HepG2 (cell line): ENCODE data around the gene MED19.

Experiments
- CBX5 ChIP-seq: sonication (generic); formaldehyde crosslinking; IDR thresholded peaks from 2 replicates; pipeline ENCODE4 v1.4.0; 2020; ENCODE audit warnings: missing genetic modification reagents, borderline replicate concordance
- FOSL2 ChIP-seq: sonication (generic); formaldehyde crosslinking; IDR thresholded peaks from 2 replicates; pipeline ENCODE4 v1.4.0; 2020; ENCODE audit warnings: missing genetic modification reagents
- NFIC ChIP-seq: IDR thresholded peaks from 2 replicates; pipeline ENCODE4 v1.6.1; 2012; ENCODE audit warnings: mild to moderate bottlenecking, low read length, inconsistent platforms
- RAD21 ChIP-seq: fragments of 450-650 bp; formaldehyde crosslinking; IDR thresholded peaks from 2 replicates; pipeline ENCODE4 v1.5.0; 2020; ENCODE audit warnings: mild to moderate bottlenecking
- ZFP36L2 ChIP-seq: sonication (generic); formaldehyde crosslinking; IDR thresholded peaks from 2 replicates; pipeline ENCODE4 v1.4.0; 2020; ENCODE audit warnings: missing genetic modification reagents
- ZNF501 ChIP-seq: sonication (generic); formaldehyde crosslinking; IDR thresholded peaks from 2 replicates; pipeline ENCODE4 v1.5.1; 2020; ENCODE audit warnings: mild to moderate bottlenecking, moderate library complexity, missing genetic modification reagents
- ZNF672 ChIP-seq: sonication (generic); formaldehyde crosslinking; IDR thresholded peaks from 2 replicates; pipeline ENCODE4 v1.8.1; 2022; ENCODE audit warnings: missing genetic modification reagents
- ZNF772 ChIP-seq: sonication (generic); formaldehyde crosslinking; IDR thresholded peaks from 2 replicates; pipeline ENCODE4 v1.5.0; 2020; ENCODE audit warnings: mild to moderate bottlenecking, missing genetic modification reagents
- TF ChIP-seq, protein P1 (sequence below): sonication (generic); formaldehyde crosslinking; IDR thresholded peaks from 2 replicates; pipeline ENCODE4 v1.5.0; 2020; ENCODE audit warnings: mild to moderate bottlenecking, missing genetic modification reagents, moderate library complexity
- TF ChIP-seq, protein P2 (sequence below): sonication (generic); formaldehyde crosslinking; IDR thresholded peaks from 2 replicates; pipeline ENCODE4 v1.8.0; 2022; ENCODE audit warnings: low read depth, missing genetic modification reagents
- TF ChIP-seq, protein P3 (sequence below): sonication (generic); formaldehyde crosslinking; IDR thresholded peaks from 2 replicates; pipeline ENCODE4 v1.8.1; 2022; ENCODE audit warnings: mild to moderate bottlenecking, missing genetic modification reagents
- TF ChIP-seq, protein P4 (sequence below): sonication (generic); formaldehyde crosslinking; IDR thresholded peaks from 2 replicates; pipeline ENCODE4 v1.8.0; 2022; ENCODE audit warnings: mild to moderate bottlenecking, missing genetic modification reagents, moderate library complexity

DNA sequence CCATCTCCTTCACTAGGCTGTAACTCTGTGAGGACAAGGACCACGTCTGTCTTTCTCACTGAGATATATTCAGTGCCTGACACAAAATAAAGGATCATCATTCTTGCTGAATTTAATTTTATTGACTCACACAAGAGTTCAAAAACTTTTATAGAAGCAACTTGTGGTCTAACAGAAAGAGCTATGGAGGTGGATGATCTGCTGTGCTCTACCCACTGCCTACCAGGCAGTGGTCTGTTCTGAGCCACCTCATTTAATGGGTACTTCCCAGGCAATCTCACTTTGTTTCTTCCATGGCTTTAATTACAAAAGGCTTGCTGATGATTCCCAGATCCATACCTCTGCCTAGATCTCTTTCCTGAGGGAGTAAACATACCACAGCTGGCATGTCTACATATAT lies 34.9 kb upstream of the MED19 start:
- TF ChIP-seq, protein P1, sequence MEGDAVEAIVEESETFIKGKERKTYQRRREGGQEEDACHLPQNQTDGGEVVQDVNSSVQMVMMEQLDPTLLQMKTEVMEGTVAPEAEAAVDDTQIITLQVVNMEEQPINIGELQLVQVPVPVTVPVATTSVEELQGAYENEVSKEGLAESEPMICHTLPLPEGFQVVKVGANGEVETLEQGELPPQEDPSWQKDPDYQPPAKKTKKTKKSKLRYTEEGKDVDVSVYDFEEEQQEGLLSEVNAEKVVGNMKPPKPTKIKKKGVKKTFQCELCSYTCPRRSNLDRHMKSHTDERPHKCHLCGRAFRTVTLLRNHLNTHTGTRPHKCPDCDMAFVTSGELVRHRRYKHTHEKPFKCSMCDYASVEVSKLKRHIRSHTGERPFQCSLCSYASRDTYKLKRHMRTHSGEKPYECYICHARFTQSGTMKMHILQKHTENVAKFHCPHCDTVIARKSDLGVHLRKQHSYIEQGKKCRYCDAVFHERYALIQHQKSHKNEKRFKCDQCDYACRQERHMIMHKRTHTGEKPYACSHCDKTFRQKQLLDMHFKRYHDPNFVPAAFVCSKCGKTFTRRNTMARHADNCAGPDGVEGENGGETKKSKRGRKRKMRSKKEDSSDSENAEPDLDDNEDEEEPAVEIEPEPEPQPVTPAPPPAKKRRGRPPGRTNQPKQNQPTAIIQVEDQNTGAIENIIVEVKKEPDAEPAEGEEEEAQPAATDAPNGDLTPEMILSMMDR (CRISPR knock-in tag), result no peak
- TF ChIP-seq, protein P2, sequence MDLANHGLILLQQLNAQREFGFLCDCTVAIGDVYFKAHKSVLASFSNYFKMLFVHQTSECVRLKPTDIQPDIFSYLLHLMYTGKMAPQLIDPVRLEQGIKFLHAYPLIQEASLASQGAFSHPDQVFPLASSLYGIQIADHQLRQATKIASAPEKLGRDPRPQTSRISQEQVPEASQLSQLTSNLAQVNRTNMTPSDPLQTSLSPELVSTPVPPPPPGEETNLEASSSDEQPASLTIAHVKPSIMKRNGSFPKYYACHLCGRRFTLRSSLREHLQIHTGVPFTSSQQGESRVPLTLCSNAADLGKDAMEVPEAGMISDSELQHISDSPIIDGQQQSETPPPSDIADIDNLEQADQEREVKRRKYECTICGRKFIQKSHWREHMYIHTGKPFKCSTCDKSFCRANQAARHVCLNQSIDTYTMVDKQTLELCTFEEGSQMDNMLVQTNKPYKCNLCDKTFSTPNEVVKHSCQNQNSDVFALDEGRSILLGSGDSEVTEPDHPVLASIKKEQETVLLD (CRISPR knock-in tag), result no peak
- TF ChIP-seq, protein P3, sequence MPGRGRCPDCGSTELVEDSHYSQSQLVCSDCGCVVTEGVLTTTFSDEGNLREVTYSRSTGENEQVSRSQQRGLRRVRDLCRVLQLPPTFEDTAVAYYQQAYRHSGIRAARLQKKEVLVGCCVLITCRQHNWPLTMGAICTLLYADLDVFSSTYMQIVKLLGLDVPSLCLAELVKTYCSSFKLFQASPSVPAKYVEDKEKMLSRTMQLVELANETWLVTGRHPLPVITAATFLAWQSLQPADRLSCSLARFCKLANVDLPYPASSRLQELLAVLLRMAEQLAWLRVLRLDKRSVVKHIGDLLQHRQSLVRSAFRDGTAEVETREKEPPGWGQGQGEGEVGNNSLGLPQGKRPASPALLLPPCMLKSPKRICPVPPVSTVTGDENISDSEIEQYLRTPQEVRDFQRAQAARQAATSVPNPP, result no peak
- TF ChIP-seq ZNF772 (CRISPR knock-in tag) (no peak), ZNF501 (CRISPR knock-in tag) (no peak), ZFP36L2 (CRISPR knock-in tag) (no peak), FOSL2 (CRISPR knock-in tag) (no peak), CBX5 (no peak), RAD21 (CRISPR knock-in tag) (no peak), NFIC (no peak), ZNF672 (no peak)
- TF ChIP-seq, protein P4, sequence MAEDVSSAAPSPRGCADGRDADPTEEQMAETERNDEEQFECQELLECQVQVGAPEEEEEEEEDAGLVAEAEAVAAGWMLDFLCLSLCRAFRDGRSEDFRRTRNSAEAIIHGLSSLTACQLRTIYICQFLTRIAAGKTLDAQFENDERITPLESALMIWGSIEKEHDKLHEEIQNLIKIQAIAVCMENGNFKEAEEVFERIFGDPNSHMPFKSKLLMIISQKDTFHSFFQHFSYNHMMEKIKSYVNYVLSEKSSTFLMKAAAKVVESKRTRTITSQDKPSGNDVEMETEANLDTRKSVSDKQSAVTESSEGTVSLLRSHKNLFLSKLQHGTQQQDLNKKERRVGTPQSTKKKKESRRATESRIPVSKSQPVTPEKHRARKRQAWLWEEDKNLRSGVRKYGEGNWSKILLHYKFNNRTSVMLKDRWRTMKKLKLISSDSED (CRISPR knock-in tag), result no peak
